ENCODE measurements around the gene ZNHIT2.

Gene ZNHIT2

DNA sequence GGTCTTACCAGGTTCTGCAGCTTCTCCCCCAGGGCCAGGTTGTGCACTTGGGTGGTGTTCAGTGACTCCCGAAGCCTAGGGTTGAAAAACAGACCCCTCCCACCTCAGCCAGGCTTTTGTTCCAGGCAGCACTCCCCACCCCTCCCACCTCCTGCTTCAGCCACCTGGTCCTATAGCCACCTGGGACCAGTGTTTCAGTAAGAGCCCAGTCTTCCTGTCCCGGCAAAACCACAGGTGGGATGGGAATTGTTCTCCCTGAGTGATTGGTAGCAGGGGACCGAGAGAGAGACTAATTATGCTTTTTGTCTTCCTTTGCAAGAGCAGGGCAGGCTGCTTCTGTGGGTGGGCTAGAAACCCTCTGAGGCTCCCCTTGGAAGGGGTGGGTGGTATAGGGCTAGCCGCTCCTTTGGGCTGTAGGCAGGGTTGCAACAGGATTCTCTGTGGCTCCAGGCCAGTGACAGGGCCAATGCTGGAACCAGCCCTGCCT is 50.7 kb downstream of the ZNHIT2 start:
- Mint-ChIP-seq H3K9me3 (no peaks in the 10 kb centered on the region), H3K36me3 (ENCODE audit: low read depth) (no peaks in the 10 kb centered on the region), H3K4me3 (no peak overlapping the region), H3K27me3 (ENCODE audit: low read depth, poor library complexity) (peaks cover 11% of the 10 kb centered on the region), H3K27ac (no peak overlapping the region), H3K4me1 (peaks cover 18% of the 10 kb centered on the region)
- no peak for TF ChIP-seq CTCF (IDR thresholded peaks at IDR 0.05)
- no peak for DNase-seq
